Mammary epithelial cell (primary cell): ENCODE data around the gene VSIG10L2.

Experiments
- CTCF ChIP-seq, 2 donors: IDR thresholded peaks in 1 of 2; conservative IDR thresholded peaks in 1 of 2; 2 replicates each; pipeline ENCODE4 v1.5.1; 2011 to 2012; ENCODE audit warnings: inconsistent platforms in 2 of 2, low read length in 2 of 2, mild to moderate bottlenecking in 2 of 2, control low read depth in 1 of 2, low read depth in 1 of 2; ENCODE audit not compliant: insufficient read depth in 1 of 2; ENCODE audit errors: extremely low read depth in 1 of 2
- EZH2 ChIP-seq: IDR thresholded peaks from 2 replicates; pipeline ENCODE4 v1.6.1; 2012; ENCODE audit warnings: low read length, inconsistent platforms, borderline replicate concordance

DNA sequence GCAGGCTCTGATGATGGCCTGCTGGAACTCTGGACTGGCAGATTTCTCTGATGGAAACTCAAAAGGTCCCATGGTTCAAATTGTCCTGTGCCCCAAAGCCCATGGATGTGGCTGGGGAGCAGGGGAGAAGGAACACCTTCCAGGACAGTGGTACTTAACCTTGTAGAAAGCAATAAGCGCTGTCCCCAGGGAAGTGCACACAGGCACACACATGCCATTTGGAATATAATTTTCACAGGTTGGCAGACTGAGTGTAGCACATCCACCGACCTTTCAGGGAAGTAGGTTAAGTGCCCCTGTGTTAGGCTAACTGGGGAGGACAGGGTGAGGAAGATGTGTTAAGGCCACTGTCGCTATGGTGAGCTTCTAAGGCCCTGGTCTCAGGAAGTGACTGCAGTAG is 23.7 kb upstream of the VSIG10L2 start:
- TF ChIP-seq CTCF (conservative IDR thresholded peaks at IDR 0.05 in 1 of 2, IDR thresholded peaks at IDR 0.05 in 1 of 2; ENCODE audit: extremely low read depth in 1 of 2, insufficient read depth in 1 of 2, low read depth in 1 of 2, low read length in 2 of 2) (no peak), EZH2 (no peak)
